SKM-1 treated with dmso at 0.1 percent for 144 hours (cell line): Measurements from ENCODE around the gene RAB28.

ENCODE experiments used
- DNase-seq: peaks from one replicate; lab custom pipeline; 2025; ENCODE audit not compliant: unreplicated experiment; lab: John Stamatoyannopoulos, UW

RAB28 gene

DNA sequence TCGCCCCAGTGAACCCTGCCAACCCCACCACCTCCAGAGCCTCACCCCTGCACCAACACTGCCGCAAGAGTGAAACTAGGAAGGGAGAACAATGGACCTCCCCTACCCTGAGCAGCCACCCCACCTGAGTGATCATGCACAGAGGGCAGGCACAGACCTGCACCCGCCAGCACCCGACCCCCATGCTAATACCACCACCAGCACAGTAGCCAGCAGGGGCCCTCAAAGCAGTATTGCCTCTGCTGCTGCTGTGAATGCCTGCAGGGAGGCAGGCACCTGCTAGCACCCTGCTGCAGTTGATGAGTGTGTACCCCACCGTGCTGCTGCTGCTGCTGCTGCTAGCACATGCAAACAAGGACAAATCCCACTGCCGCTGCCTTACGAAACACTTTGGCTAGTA lies 100.1 kb downstream of the RAB28 start:
- DNase-seq = no peak

DNA sequence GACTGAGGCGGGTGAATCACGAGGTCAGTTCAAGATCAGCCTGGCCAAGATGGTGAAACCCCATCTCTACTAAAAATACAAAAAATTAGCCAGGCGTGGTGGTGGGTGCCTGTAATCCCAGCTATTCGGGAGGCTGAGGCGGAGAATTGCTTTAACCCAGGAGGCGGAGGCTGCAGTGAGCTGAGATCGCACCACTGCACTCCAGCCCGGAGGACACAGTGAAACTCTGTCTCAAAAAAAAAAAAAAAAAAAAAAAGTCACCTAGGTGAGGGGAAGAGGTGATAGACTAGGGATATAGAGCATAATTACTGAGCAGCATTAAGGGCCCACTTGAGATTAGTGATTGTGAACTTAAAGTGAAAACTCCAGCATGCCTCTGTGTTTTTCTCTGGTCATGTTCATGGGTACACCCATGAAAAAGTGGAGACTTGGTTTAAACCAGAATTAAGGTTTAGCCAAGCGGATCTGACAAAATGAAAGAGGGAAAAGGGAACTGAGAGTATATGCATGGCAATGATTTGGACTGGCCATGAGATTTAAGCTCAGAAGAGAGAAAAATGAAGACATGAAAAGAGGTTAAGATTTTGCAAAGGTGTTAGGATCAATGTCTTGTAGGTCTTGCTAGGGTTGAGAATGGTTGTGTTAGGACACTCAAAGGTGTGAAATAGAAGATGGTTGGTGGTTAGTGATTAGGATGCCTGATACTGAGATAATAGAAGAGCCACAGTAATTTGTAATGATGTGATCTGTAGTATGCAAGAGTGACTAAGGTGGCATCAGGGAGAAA lies 105.0 kb downstream of the RAB28 start:
- no peak for DNase-seq

- no peak for DNase-seq
These were observed 113.1 kb downstream of the RAB28 start for GRCh38 chr4:13371048-13371447.

GRCh38 chr4:13368217-13368616 lies 115.9 kb downstream of the RAB28 start:
- no peak for DNase-seq

DNA sequence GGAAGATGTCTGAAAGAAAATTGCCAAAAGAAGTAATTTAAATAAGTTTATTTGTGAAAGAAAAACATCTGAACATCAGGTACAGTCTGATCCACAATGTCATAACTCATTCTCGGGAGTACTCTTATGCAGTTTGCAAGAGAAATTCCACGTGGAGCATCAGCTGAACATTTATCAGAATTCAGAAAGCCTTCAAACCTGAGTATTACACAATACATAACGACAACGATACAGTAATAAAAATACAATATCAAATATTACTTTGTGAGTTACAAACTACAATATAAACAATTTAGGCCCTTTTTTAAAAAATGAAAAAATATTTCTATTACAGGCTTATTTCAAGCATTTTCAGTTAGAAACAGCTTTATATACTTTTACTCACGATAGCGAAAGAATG lies 116.4 kb downstream of the RAB28 start:
- no peak for DNase-seq

DNA sequence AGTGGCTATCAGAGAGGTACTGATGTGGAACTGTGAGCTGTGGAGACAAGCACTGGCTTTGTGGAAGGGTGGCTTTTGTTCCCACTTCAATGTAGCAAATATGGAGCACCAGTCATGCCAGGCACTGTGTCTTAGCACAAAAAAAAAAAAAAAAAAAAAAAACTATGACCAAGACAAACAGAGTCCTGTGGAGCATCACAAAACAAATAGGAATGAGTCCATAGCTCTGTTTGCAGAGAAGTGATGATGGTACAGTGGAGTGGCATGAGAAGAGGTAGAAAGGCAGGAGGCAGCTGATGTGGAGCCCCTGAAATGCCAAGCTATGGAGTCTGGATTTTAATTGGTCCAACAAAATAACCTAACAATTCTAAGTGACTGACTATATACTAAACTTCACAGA lies 116.9 kb downstream of the RAB28 start:
- no peak for DNase-seq

- no peak for DNase-seq
These were observed 118.9 kb downstream of the RAB28 start for GRCh38 chr4:13365195-13365594.

DNA sequence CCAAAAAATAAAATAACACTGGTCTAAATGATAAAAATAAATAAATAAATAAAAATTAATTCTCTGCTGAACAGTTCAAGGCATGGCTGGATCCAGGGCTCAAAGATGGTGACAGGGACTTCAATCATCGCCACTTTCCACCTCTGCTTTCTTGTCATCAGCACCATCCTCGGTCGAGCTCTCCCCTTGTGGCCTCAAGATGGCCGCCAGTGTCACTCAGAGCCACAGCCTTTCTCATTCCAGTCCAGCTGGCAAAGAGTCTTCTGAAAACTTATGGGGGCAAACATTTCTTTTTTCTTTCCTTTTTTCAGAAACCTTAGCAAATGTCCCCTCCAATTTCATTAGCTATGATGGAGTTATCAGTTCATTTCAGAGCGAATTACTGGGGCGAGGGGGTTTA lies 119.5 kb downstream of the RAB28 start:
- no peak for DNase-seq

DNA sequence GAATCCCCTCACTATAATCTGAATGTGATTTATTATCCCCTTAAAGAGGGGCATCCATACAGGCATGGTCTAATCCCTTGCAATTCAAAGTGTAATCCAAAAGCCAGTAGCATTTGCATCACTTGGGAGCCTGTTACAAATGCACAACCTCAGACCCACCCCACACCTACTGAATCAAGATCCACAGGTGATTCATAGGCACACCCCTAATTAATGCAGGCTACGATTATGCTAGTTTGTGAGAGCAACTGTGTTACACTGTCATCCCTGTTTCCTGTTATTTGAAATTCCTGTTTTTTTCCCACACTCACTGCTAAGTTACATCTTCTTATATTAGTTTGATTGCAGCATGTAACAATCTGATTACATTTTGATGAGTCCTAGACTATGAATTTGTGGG lies 120.0 kb downstream of the RAB28 start:
- no peak for DNase-seq

- DNase-seq = no peak
These were observed 124.3 kb downstream of the RAB28 start for GRCh38 chr4:13359809-13360208.

DNA sequence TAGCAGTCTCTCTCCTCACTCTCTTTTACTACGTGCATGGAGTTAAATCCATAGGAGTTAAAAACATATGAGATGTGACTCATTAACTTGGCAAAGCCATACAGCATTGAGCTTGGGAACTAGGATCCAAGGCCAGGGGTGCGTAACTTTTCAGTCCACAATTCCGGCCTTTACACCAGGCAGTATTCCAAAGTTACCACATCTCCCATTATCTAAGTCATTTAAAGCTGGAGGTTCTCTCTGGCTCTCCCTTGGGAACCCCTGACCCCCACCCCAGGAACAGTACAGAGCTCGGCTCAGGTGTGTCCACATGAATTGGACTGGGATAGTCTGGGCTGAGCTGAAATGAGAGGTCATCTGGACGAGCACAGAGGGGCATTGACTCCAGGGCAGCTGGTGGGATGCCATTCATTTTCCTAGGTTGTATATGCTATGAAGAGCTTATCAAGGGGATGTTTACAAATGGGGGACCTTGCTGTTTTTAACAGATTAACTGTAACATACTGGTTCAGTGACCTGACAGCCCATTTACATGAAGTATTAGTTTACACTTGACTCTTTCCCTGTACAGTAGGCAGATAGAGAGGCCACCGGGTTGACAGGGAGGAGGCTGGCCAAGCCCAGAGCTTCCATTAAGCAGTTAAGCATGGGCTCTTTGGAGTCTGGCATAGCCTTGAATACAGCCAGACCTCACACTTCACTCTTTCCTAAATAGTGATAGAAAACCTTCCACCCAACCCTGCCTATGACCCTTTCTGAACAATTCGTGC lies 128.8 kb downstream of the RAB28 start:
- no peak for DNase-seq

- DNase-seq = no peak
These were observed 135.0 kb downstream of the RAB28 start for GRCh38 chr4:13349096-13349495.

- DNase-seq = no peak
These were observed 135.9 kb downstream of the RAB28 start for GRCh38 chr4:13348216-13348615.

DNA sequence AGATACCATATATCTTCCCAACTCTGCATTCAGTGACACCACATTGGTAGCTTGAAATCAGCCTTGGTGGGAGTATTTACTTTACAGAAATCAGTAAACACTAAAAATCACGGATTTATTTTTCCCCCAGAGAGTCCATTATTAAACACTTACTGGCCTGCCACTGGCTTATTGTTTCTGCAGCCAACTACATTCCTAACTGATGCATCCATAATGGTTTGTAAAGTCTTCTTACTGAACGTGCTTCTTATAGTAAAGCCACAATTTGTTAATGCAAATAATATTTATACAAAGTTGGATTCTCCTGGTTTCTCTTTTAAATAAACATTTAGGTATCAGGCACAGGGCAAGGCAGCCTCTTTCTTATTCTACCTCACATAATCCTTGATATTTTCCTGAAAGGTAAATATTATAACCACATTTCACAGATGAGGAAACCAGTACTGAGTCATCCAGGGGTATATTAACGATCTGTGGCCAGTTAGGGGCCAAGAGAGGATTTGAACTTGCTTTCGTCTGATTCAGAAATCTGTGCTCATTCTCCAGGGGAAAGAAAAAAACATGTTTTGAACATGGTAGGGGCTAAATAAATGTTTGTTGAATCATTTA lies 136.5 kb downstream of the RAB28 start:
- DNase-seq = no peak

GRCh38 chr4:13344216-13344615 lies 139.9 kb downstream of the RAB28 start:
- DNase-seq = no peak

DNA sequence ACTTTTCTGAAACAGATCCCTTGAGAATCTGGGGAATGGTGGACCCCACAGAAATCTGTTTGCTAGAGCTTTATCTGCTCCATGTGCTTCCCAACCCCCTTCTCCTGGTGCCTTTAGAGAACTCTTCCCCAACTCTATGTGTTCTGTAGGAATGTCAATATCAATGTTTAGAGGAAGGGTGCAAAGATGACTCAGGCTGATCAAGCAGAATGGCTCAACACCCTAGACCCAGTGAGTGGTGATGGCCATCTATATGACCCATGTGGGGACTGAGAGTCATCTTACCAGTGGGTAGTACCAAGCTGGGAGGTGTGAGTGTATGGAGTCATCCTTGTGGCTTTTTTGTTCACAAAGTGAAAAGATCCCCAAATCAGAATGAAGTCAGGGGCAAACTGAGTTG lies 143.5 kb downstream of the RAB28 start:
- DNase-seq = no peak

- DNase-seq = no peak
These were observed 152.3 kb downstream of the RAB28 start for GRCh38 chr4:13331827-13332226.

- no peak for DNase-seq
These were observed 154.2 kb downstream of the RAB28 start for GRCh38 chr4:13329963-13330362.

DNA sequence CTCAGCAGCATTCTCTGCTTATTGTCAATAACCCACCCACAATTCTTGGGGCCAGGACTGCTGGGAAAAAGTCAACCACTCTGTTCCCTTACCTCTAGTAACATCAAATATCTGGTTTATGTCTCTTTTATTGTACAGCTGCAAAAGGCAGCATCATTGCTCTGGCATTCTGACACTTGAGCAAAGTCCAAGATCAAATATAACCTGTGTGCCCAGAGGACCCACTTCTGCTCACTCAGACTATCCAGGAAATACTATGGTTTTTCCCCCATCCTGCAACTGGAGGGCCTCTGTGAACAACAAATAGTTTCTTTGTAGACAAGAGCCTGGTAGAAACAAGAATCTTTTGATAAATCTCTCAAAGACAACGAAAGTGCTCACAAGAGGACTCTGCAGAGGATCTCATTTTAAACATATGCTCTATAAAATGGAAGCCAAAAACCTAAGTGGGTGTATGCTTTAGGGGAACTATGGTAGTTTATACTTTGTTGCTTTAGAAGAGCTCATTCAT lies 154.7 kb downstream of the RAB28 start:
- DNase-seq = no peak

- DNase-seq = no peak
These were observed 155.5 kb downstream of the RAB28 start for GRCh38 chr4:13328591-13328990.

GRCh38 chr4:13327991-13328390 lies 156.1 kb downstream of the RAB28 start:
- DNase-seq = no peak

GRCh38 chr4:13325744-13326143 lies 158.4 kb downstream of the RAB28 start:
- DNase-seq = no peak
